HG02981 (cell line): ENCODE measurements around the gene SLC2A11.

Source experiments
- ATAC-seq: cut with Tn5 transposase; IDR thresholded peaks from one replicate; pipeline ENCODE4 v1.9.1; 2021; ENCODE audit warnings: mild to moderate bottlenecking, moderate library complexity; ENCODE audit not compliant: unreplicated experiment

The SLC2A11 gene

DNA sequence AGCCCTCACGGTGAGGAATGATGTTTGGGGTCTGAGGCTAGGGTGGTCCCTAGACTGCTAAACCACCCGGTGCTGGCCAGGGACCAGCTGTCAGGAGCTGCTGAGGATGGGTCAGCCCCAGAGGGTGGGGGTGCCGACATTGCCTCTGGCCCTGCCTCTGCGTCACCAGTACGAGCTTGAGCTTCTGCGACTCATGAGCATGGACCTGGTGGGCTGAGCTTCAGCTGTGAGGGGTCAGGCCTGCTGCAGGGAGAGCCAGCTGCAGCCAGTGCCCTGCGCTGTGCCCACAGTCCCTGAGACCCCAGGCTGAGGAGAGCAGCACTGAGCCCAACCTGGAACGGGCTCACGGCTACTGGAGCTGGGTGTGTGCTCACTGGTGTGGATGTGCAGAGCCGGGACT lies 25.9 kb upstream of the SLC2A11 start:
- ATAC-seq, result no peak

GRCh38 chr22:23832226-23833016 lies 25.3 kb upstream of the SLC2A11 start:
- no peak for ATAC-seq

- no peak for ATAC-seq
Observed at GRCh38 chr22:23833017-23833751, 24.5 kb upstream of the SLC2A11 start.

GRCh38 chr22:23833911-23834317 lies 23.8 kb upstream of the SLC2A11 start:
- no peak for ATAC-seq

DNA sequence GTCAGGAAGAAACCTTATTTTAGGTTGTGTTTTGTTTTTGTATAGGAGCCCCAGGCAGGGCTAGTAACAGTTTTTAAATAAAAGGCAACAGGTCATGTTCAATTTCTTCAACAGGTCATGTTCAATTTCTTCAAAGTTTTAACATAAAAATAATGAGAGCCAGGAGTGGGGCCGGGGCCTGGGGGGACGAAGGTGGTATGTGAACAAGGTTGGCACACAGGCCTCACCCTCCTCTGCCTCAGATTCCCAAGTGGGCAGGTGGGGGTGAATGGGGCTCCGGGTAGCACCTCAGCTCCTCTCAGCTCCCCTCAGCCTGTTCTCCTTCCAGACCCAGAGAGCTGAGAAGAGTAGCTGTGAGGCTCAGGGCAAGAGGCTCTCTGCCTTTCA lies 23.3 kb upstream of the SLC2A11 start:
- no peak for ATAC-seq

DNA sequence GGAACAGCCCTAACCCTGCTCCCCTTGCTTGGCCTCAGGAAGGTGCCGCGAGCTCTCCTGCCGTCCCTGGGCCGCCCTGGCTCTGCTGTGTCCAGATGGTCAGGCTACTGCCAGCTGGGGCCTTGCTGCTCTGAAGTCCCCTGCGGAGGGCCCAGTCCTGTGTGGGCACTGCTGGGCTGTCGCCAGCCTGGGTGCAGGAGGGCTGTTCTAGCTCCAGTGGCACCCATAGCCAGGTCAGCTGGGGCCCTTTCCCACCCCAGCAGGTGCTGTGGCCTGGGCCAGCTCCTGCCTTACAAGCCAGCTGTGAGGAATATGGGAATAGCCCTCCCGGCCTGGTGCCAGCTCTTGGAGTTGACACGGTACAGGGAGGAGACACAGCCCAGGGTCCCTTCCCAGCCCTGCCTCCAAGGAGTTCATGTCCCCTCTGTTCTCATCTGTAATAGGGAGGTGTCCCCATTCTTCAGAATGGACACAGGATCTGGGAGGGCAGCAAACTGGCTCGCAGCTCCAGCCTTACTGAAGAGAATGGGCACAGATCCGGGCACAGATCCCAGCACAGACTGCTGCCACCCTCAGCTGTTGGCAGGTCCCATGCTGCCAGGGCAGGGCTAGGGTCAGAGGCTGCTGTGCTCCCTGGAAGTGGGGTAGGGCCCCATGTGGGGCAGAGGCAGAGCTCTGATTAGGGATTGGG lies 22.7 kb upstream of the SLC2A11 start:
- no peak for ATAC-seq

GRCh38 chr22:23835484-23836144 lies 22.1 kb upstream of the SLC2A11 start:
- no peak for ATAC-seq

- no peak for ATAC-seq
Observed at GRCh38 chr22:23836281-23836680, 21.4 kb upstream of the SLC2A11 start.

DNA sequence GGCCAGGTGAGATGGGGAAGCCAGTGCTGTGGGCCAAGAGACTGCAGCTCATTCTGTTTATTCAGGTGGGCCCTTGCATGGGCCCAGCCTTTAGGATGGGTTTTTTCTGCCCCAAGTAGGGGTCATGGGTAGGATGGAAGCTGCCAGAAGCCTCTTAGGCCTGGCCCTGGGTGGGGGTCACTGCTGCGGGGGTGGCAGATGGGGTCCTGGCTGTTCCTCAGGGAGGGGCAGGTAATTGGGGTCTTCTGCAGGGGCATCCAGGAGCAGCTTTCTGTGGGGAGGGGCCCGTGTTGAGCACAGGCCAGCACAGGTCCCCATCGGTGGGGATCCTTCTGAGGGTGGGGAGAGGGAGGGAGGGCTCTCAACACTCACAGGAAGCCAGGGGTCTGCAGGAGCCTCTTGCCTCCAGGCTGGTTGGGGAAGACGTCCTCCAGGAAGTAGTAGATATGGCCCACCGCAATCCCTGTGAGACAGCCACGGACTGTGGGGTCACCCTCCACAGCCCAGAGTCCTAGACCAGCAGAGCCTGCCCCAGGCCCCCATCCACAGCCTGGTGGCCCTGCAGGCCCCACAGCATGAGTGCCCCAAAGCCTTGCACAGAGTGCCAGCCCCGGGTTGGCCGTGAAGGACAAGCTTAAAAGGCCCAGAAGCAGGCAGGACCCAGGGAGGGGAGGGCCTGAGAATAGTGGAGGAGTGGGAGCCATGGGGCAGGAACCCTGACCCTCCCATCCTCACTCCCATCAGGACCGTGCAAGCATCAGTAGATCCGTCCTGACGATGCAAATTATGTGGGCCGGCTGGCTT lies 20.8 kb upstream of the SLC2A11 start:
- ATAC-seq, result no peak

GRCh38 chr22:23837496-23837859 lies 20.2 kb upstream of the SLC2A11 start:
- no peak for ATAC-seq

- peak; percentile 8 for ATAC-seq
Observed at GRCh38 chr22:23837911-23838680, 19.6 kb upstream of the SLC2A11 start.

GRCh38 chr22:23838681-23839468 lies 18.8 kb upstream of the SLC2A11 start, which contains the start of gene DERL3:
Gene DERL3, minus strand, starts transcription at chr22:23839006. Its CDS starts 19 bp downstream, at chr22:23838987.
- ATAC-seq, result peak; percentile 68

GRCh38 chr22:23840026-23840425 lies 17.6 kb upstream of the SLC2A11 start:
- no peak for ATAC-seq

GRCh38 chr22:23841292-23841691 lies 16.4 kb upstream of the SLC2A11 start:
- no peak for ATAC-seq

DNA sequence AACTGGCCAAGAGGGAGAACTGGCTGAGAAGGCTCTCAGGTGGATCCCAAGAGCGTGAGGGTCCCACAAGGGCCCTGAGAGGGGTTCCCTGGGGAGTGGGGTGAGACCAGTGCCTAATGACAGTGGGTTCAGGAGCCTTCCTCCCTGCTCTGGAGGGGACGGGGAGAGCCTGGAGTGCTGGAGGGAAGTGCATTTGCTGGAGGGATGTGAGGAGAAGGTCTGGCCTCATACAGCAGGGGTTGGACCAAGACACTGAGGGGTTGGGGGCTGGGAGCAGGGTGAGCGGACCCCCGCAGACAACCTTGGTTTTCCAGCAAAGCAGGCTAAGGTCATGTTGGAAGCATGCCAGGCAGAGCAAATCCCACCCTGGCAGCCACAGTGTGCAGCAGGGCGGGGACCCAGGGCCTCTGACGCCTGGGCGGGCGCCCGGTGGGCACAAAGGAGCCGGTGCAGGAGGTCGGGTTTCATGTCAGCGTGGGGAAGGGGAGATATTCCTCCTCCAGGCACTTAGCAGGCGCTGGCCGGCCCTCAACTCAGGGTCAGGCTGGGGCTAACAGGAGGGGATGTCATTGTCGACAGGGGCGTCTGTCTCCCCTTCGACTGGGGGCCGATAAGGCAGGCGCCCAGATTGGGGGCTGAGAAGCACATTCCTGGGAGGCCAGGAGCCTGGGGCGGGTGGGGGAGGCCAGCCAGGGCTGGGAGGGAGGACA lies 15.8 kb upstream of the SLC2A11 start:
- no peak for ATAC-seq

GRCh38 chr22:23842599-23842998 lies 15.1 kb upstream of the SLC2A11 start:
- ATAC-seq, result no peak

DNA sequence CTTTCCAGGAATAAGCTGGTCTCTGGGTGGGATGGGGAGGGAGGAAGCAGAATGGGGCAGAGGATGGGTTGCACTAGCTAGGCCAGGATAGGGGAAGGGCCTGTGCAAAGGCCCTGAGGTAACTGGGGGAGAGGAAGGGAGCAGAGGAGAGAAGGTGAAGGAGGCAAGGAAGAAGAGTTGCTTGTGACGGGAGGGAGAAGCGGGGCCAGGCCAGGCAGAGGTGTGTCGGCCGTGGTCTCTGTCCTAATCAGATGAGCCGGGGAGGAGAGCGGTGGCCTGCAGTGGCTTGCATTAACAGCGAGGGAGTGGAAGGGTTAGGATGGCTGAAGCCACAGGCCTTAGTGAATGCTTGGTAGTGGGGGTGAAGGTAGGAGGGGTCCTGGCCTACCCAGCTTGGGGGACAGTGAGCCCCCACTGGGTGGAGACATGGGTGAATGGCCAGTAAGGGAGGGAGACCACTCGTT lies 12.9 kb upstream of the SLC2A11 start:
- ATAC-seq, result no peak
